Measurements from ENCODE around the gene JMJD6.

Gene JMJD6

DNA sequence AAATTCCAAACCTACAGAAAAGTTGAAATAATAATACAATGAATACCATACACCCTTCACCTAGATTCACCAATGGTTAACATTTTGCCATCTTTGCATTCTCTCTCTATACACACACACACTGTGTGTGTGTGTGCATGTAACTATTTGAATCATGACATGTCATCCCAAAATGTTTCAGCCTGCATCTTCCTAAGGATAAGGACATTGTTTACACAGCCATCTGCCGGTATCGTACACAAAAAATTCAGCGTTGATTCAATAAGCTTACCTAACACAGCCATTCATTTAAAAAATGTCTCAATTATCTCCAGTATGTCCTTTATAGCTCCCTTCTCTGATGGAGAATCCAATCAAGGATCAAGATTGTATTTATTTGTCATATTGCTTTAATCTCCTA is 19.6 kb downstream of the JMJD6 start:
- no peak overlapping the region for H3K4me3 ChIP-seq (ENCODE audit: low read length)
- DNase-seq (ENCODE audit: low read depth) = no peak
- TF ChIP-seq, protein P1, sequence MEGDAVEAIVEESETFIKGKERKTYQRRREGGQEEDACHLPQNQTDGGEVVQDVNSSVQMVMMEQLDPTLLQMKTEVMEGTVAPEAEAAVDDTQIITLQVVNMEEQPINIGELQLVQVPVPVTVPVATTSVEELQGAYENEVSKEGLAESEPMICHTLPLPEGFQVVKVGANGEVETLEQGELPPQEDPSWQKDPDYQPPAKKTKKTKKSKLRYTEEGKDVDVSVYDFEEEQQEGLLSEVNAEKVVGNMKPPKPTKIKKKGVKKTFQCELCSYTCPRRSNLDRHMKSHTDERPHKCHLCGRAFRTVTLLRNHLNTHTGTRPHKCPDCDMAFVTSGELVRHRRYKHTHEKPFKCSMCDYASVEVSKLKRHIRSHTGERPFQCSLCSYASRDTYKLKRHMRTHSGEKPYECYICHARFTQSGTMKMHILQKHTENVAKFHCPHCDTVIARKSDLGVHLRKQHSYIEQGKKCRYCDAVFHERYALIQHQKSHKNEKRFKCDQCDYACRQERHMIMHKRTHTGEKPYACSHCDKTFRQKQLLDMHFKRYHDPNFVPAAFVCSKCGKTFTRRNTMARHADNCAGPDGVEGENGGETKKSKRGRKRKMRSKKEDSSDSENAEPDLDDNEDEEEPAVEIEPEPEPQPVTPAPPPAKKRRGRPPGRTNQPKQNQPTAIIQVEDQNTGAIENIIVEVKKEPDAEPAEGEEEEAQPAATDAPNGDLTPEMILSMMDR (conservative IDR thresholded peaks at IDR 0.05; ENCODE audit: low read length) = no peak

DNA sequence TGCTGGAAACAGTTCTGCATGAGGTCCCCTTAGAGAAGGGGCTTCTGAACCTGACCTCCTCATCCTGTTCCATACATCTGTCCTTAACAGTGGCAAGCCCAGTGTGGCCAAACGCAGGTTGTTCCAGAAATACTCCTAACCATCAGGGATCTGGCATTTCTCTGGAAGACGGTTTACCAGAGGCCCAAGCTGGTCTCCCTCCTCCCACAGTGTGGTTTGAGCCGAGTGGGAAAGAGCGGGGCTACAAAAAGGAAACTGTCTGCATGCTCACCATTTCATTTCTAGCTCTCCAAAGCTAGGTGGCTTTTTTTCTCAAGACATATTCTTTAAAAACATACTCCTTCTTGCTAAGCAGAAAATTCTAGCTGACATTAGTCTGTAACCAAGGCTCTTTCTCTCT is 21.6 kb downstream of the JMJD6 start:
- TF ChIP-seq, protein P1 (conservative IDR thresholded peaks at IDR 0.05; ENCODE audit: low read length) = no peak
- no peak for DNase-seq (ENCODE audit: low read depth)

GRCh38 chr17:76702941-76703637 is 23.3 kb downstream of the JMJD6 start:
- H3K4me3 ChIP-seq (ENCODE audit: low read length) = no peak overlapping the region
- TF ChIP-seq, protein P1 (conservative IDR thresholded peaks at IDR 0.05; ENCODE audit: low read length) = no peak
- no peak for DNase-seq (ENCODE audit: low read depth)

More for the DNA sequence above, 21.6 kb downstream of the JMJD6 start:
- H3K4me3 ChIP-seq (ENCODE audit: low read length) = no peak overlapping the region

DNA sequence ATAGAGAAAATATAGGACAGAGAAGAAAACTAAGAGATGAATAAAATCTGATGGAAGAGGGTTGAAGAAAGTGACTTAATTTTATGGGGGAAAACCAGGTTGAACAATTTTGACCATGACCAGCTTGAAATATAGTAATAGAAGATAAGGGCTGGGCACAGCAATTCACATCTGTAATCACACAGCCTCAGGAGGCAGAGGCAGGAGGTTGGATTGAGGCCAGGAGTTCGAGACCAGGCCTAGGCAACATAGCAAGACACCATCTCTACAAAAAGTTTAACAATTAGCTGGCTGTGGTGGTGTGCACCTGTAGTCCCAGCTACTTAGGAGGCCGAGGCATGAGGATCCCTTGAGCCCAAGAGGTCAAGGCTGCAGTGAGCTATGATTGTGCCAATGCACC is 24.3 kb downstream of the JMJD6 start:
- DNase-seq (ENCODE audit: low read depth) = no peak
- no peak overlapping the region for H3K4me3 ChIP-seq (ENCODE audit: low read length)
- TF ChIP-seq, protein P1 (conservative IDR thresholded peaks at IDR 0.05; ENCODE audit: low read length) = no peak

DNA sequence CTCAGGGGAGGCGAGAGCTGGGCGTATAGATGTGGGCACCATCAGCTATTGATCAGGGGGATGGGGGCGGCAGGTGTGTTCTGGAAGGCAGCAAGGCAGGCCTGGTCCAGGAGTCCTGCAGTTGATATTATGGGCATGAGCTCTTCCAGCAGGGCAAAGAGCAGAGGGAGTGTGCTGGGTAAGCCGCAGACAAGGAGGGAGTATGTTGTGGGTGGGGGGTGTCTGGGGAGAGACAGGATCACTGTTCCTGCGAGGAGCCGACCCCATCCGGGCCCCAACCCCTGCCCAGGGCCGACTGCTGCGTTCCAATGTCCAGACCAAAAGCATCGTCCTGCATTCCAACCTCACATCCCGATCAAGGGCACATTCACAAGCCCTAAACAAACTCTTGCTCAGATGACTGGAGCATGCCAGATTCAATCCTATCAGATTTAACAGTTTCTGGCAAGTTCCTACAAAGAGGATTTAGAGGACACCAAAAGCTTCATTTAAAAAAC is 24.9 kb downstream of the JMJD6 start:
- H3K4me3 ChIP-seq (ENCODE audit: low read length) = peak overlapping the region; percentile 53; the same call in 1 of the 2 replicates
- TF ChIP-seq, protein P1 (conservative IDR thresholded peaks at IDR 0.05; ENCODE audit: low read length) = no peak
- DNase-seq (ENCODE audit: low read depth) = no peak

- peak overlapping the region; percentile 53 for H3K4me3 ChIP-seq (ENCODE audit: low read length)
- DNase-seq (ENCODE audit: low read depth) = peak; percentile 89
- TF ChIP-seq, protein P1 (conservative IDR thresholded peaks at IDR 0.05; ENCODE audit: low read length) = no peak
Observed at GRCh38 chr17:76700617-76701470, 25.6 kb downstream of the JMJD6 start.
